Measurements from ENCODE around the gene FAM50A. TPM values are rescaled to one million over a fixed set of nuclear protein-coding genes. Genes with fewer than 3 reads are reported as not detected.

The FAM50A gene
- total RNA-seq, 4 donors from 2014 or later: 37.3 to 104 (median 78.3) TPM

DNA sequence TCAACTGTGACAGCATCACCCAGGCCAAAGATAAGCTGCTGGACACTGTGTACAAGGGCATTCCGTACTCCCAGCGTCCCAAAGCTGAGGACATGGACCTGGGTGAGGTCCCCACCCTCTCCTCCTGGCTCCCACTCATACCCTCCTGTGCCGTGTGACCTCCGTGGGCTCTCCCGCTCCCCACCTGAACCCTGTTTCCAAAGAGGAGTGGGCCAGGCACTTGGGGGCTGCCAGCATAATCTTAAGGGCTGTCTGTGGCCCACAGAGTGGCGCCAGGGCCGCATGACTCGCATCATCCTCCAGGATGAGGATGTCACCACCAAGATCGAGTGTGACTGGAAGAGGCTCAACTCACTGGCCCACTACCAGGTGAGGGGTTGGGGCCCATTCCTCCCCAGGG lies 25.2 kb downstream of the FAM50A start:
- no peak for TF ChIP-seq CTCF (IDR thresholded peaks at IDR 0.05; ENCODE audit: low read depth)

GRCh38 chrX:154469880-154470279 lies 25.9 kb downstream of the FAM50A start:
- no peak for TF ChIP-seq CTCF (IDR thresholded peaks at IDR 0.05; ENCODE audit: low read depth)

DNA sequence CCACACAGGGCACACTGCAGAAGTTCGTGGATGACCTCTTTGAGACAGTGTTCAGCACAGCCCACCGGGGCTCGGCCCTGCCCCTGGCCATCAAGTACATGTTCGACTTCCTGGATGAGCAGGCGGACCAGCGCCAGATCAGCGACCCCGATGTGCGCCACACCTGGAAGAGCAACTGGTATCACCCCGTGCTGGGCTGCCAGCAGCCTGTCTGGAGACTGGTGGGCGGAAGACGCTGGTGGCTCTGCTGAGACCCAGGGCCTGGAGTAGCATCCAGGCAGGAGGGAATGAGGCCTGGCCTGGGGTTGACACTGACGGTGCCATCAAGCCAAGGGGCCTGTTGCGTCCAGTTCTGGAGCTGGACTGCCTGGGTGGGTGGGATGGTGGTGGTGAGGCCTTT lies 26.5 kb downstream of the FAM50A start:
- no peak for TF ChIP-seq CTCF (IDR thresholded peaks at IDR 0.05; ENCODE audit: low read depth)

GRCh38 chrX:154470914-154471568 lies 27.1 kb downstream of the FAM50A start:
- no peak for TF ChIP-seq CTCF (IDR thresholded peaks at IDR 0.05; ENCODE audit: low read depth)

DNA sequence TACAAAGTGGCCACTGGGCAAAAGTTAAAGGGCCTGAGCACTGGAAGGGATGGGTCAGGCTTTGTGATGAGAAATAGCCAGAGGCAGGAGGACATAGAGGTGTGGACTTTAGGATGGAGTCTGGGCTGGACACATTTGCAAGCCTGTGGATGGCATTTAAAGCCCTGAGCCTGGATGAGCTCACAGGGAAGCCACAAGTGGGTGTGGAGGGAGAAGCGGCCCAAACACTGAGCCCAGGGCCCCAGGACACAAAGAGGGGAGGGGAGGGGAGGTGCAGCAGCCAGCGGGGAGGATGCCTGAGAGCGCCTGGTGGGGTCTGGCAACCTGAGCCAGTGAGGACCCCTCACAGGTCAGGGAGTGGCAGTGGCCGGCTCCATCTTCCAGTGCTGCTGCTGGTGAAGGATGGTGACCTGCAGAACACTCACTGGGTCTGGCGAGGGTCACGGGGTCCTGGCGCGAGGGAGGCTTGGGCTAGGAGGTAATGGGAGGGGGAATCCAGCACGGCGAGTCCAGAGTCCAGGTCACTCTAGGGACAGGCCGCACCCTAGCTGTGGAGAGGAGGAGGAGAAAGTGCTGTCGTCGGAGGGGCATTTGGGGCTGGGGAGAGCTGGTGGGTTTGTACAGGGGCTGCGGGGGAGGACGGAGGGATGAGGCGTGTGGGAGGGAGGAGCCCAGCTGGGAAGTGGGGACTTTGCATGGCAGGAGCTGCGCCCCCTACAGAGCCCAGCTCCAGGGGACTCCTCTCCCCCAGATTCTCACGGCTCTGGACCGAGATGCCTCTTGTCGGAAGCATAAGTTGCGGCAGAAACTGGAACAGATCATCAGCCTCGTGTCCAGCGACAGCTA lies 28.1 kb downstream of the FAM50A start:
- no peak for TF ChIP-seq CTCF (IDR thresholded peaks at IDR 0.05; ENCODE audit: low read depth)

DNA sequence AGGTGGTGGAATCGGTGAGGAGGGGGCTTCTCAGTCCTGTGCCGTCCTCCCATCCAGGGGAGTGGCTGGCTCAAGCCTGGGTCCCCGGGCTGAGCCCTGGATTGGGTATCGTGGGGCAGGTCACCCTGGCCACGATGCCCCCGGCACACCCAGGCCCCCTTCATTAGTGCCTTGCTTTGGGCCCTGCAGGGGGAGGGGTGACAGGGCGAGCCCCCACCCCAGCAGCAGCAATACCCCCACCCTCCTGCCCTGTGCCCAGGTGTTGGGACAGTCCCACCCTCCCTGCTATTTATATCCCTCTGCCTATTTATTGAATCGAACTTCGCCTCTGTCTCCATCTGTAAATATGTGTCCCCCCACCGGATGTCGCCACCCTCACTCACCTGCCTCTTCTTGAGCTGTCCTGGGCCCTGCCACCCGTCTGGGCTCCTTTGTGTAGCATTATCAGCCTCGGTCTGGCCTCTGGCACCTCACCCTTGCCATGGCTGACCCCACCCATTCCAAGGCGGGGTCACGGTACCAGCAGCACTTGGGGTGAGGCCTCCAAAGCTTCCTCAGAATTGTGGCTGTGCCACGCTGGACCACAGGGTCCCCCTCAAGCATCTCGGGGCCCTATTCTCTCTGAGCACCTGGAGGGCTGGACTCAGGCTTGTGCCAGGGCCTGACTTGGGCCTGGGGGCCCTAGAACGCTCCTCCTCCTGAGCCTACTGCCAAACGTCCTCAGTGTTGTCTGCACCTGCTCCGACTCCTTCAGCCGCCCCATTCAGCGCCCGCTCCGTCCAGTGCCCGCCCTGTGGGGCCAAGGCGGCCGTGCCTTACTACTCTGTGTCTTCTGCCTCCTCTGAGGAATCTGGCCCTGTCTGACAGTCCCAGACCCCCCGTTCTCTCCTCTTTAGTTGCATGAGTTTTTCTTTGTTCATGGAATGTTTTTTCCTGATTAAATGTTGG lies 29.0 kb downstream of the FAM50A start:
- no peak for TF ChIP-seq CTCF (IDR thresholded peaks at IDR 0.05; ENCODE audit: low read depth)
